Measurements from ENCODE around the gene MEF2D.

MEF2D gene

DNA sequence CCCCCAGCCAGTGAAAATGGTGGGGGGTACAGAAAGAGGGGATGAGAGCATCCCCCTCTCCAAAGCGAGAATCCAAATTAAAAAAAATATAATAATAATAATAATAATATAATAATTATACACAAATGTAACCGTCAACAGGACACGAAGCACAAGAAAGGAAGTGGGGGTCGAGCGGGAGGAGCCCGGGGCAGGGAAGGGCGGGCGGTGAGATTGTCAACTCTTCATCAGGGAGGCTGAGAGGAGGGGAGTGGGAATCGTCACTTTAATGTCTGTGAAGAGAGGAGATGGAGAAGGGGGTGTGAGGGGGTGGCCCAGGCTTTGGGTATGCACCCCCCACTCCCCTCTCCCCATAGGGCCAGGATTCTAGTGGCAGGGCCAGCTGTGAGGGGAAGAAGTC, 33.2 kb downstream of the MEF2D start:
- no peak for DNase-seq

DNA sequence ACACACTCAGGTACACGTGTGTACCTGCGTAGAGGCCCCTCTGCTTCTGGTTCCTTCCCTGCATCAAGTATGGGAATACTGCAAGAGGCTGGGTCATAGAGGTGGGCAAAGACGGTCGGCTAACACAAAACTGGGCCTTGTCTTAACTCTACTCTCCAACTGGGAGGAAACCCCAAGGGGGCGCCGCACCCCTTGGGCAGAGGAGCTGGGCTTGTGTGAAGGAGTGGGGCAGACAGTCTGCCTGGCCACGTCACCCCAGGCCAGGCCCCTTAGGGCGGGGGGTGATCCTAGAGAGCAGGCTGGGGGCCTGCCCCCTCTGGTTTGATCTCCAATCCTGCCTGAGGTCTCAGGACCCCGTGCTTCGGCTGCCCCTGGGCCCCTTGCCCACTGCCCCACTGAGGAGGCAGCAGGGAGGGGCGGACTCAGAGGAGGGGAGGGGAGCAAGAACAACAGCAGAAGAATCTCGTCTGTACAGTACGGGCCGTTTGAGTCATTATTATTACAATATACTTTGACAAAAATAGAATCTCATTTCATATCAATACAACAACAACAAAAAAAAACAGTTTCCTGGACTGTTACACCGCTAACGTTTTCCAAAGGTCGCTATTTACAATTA, 34.7 kb downstream of the MEF2D start:
- DNase-seq = no peak

GRCh38 chr1:156464825-156465452, 35.6 kb downstream of the MEF2D start:
- no peak for DNase-seq

GRCh38 chr1:156464335-156464734, 36.2 kb downstream of the MEF2D start:
- DNase-seq = no peak

GRCh38 chr1:156463874-156464273, 36.7 kb downstream of the MEF2D start:
- DNase-seq = no peak

DNA sequence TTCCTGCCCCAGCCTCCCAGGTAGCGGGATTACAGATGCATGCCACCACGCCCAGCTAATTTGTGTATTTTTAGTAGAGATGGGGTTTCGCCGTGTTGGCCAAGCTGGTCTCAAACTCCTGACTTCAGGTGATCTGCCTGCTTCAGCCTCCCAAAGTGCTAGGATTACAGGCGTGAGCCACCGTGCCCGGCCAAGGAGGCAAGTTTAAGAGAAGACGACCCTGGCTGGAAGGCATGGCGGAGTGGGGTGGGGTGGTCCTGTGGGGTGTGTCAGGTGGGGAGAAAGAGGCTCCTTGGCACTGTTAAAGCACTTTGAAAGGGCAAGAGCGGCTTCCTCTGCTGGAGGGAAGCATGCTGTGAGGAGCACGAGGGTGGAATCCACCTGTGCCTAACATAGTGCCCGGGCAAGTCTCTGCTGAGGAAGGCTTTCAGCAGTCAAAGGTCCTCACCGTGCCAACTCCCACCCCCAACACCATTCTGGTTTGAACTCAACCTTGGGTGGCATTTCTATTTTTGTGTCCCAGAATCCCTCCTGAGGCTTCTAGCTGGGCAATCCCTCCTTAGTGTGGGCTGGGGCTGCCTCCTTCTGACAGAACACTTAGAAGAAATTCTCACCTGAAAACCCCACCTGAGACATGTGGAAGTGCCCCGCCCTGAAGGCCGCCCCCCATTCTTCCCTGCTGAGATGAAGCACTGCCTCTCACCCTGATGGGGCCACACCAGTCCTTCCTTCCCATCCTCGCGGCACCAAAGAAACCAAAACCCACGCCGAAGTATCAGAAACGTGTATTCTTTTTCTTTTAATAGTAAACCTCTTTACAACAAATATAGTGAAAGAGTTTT, 37.4 kb downstream of the MEF2D start:
- DNase-seq = no peak

DNA sequence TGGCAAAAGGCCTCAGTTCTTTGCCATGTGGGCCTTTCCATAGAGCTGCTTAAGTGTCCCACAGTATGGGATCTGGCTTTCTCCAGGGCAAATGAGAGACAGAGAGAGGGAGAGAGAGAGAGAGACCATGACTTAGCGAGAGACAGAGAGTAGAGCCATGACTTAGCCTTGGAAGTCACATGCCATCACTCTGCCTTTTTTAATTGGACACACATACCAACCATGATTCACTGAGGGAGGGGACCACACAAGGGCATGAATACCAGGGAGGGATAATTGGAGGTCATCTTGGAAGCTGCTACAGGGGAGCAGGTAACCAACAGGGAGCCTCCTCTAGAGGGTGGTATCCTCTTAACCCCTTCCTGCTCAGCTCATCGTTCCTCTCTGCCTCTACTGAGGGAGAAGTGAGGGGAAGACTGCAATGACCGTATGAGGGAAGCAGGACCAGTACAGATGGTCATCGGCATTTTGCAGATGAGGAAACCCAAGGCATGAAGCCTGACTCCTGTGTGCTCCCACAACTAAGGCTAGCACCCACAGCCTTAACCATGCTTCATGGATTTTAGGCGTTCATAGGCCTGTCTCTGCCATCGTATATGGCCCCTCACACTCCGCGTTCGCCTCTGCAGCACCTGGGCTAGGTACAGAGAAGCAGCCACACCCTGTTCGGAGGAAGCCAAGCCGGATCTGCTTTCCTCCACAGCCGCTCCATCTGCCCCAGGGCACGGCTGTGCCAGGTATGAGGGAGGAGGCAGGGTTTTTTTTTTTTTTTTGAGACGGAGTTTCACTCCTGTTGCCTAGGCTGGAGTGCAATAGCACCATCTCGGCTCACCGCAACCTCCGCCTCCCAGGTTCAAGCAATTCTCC, 38.6 kb downstream of the MEF2D start:
- DNase-seq = no peak

GRCh38 chr1:156461109-156461508, 39.5 kb downstream of the MEF2D start:
- DNase-seq = no peak

DNA sequence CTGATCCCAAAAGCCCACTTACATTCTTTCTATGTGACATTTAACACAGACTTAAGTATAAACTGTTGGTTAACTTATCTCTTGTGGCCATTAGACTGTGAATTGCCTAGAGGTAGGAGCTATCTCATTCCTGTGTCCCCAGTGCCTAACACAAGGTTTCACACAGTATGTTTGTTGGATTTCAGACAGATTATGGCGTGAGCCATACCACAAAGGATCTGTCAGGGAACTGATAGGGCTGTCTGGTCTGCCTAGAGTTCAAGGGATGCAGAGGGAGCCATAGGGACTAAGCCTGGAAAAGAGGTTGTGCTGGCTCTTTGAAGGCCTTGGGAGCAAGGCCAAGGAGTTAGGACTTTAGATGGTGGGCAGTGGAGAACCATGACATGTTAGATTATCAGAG, 40.0 kb downstream of the MEF2D start:
- no peak for DNase-seq

- DNase-seq = no peak
Observed at GRCh38 chr1:156458181-156458503, 42.4 kb downstream of the MEF2D start.

- peak; percentile 100 for DNase-seq
Observed at GRCh38 chr1:156456625-156457465, 43.7 kb downstream of the MEF2D start.

GRCh38 chr1:156455362-156455761, 45.2 kb downstream of the MEF2D start:
- DNase-seq = no peak

DNA sequence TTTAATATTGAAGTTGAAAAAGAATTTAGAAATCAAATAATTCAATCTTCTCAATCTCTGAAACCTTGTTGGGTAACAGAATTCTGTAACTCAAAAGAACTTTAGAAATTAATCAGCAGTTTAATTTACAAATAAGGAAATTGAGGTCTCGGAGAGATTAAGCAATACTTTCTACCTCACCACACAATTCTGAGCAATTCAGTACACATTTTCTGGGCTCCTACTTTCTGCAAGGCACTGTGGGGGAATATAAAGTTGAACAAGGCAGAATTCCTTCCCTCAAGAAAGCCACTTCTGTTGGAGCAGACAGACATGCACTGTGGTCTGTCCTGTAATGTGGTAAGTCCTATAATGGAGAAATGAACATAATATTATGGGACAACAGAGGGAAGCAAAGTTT, 47.7 kb downstream of the MEF2D start:
- DNase-seq = no peak

GRCh38 chr1:156451505-156452160, 48.9 kb downstream of the MEF2D start:
- no peak for DNase-seq

GRCh38 chr1:156448134-156448967, 52.2 kb downstream of the MEF2D start:
- DNase-seq = no peak

DNA sequence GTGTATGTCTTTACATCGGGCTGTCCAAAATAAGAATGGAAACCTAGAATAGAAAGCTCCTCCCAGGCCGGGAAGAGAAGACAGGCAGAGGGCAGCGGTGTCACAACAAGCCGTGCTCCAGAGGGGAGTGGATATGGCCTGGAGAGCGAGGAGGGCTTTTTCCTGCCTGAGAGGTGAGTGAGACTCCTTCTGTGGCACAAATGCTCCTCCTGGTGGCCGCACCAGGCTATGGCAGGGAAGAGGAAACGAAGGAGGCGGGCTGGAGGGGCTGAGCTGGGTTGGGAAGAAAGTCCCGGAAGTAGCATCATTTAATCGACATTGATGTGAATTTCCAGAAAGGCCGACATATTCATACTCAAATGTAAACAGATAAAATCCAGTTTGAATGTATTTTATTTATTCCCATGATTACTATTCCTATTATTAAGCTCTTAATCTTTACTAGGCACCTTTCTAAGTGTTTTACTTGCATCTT, 54.7 kb downstream of the MEF2D start:
- peak; percentile 77 for DNase-seq

DNA sequence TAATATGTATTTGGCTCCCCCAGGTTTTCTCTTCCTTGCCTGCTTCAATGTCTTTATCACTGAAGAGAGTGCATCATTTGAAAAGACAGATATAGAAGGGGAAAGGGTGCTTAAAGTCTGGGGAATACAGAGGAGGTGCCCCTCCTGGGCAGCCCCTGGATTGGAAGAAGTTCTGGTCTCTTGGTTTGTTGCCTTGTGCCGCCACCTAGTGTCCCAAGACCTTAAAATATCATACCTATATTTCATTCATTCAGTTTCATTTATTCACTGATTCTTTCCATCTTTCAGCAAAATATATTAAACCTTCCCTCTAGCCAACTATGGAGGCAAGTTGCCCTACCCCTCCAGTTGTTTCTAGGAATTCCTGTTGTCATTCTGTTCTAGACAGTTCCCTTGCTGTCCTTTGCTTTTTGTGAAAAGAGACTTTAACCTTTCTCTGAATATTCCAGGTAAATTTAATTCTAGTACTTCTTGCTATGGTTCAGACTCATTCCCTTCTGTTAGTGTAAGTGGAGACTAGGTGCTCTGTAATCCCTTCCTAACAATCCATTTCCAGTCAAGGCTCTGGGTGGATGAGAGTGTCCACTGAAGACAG, 56.1 kb downstream of the MEF2D start:
- no peak for DNase-seq

DNA sequence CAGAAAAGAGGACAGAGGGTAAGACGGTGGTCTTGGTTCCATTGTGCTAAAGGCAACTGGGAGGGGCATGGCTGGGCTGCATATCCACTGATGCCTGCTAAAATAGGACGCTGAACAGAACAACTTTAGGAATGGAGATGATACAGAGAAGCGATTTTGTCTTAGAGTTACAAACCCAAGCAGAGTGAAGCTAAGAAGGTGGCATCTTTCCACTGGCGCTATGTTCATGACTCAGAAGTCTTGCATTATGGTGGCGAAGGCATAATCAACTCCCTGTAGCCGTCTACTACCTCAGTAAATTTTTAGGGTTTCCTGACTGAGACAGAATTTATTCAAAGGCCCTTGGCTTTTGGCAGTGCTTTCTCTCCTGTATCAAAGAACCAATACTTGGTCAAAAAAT, 57.3 kb downstream of the MEF2D start:
- no peak for DNase-seq

- no peak for DNase-seq
Observed at GRCh38 chr1:156440654-156441437, 59.7 kb downstream of the MEF2D start.
